HFFc6 (cell line): ENCODE measurements around the gene WNT4. TPM values are rescaled to one million over a fixed set of nuclear protein-coding genes. Genes with fewer than 3 reads are reported as not detected.

ENCODE experiments used
- DNase-seq: peaks from one replicate; pipeline ENCODE4 v3.0.0-alpha.2; 2018
- H3K27ac Mint-ChIP-seq: 2 replicates; pipeline ENCODE4 v1.8.0; 2020; ENCODE audit warnings: mild to moderate bottlenecking, mixed read lengths
- H3K27me3 Mint-ChIP-seq: 2 replicates; pipeline ENCODE4 v1.8.0; 2021; ENCODE audit warnings: mild to moderate bottlenecking, moderate library complexity, mixed read lengths; ENCODE audit not compliant: insufficient read depth
- H3K36me3 Mint-ChIP-seq: 2 replicates; pipeline ENCODE4 v1.8.0; 2021; ENCODE audit warnings: low read depth, mixed read lengths
- H3K4me1 Mint-ChIP-seq: 2 replicates; pipeline ENCODE4 v1.8.0; 2020; ENCODE audit warnings: low read depth, mixed read lengths
- H3K4me3 Mint-ChIP-seq: 2 replicates; pipeline ENCODE4 v1.8.0; 2020; ENCODE audit warnings: mild to moderate bottlenecking, moderate library complexity, mixed read lengths
- H3K9me3 Mint-ChIP-seq: 2 replicates; pipeline ENCODE4 v1.8.0; 2020; ENCODE audit warnings: mild to moderate bottlenecking, mixed read lengths
- long read RNA-seq: library from polyadenylated mRNA; unstranded; transcript quantifications from one replicate; pipeline ENCODE4 v2.0.0, GENCODE V29; 2019
- total RNA-seq, 6 experiments: library from RNA; stranded (reverse); fragmentation: NEBNext Ultra II Directional; extraction: Animal tissue kit (Norgen Biotek cat#: 25700); gene quantifications; 2 replicates in 1 of 6; 3 replicates in 5 of 6; pipeline ENCODE4 v1.2.3, GENCODE V29; 2021
- TF ChIP-seq, protein P1 (sequence below): fragments of 200-600 bp; sonication (generic); IDR thresholded peaks from 2 replicates; pipeline ENCODE4 v1.5.0; 2021; ENCODE audit warnings: antibody characterized with exemption, mild to moderate bottlenecking

WNT4 gene
- not detected for total RNA-seq
- long read RNA-seq: 0 reads

DNA sequence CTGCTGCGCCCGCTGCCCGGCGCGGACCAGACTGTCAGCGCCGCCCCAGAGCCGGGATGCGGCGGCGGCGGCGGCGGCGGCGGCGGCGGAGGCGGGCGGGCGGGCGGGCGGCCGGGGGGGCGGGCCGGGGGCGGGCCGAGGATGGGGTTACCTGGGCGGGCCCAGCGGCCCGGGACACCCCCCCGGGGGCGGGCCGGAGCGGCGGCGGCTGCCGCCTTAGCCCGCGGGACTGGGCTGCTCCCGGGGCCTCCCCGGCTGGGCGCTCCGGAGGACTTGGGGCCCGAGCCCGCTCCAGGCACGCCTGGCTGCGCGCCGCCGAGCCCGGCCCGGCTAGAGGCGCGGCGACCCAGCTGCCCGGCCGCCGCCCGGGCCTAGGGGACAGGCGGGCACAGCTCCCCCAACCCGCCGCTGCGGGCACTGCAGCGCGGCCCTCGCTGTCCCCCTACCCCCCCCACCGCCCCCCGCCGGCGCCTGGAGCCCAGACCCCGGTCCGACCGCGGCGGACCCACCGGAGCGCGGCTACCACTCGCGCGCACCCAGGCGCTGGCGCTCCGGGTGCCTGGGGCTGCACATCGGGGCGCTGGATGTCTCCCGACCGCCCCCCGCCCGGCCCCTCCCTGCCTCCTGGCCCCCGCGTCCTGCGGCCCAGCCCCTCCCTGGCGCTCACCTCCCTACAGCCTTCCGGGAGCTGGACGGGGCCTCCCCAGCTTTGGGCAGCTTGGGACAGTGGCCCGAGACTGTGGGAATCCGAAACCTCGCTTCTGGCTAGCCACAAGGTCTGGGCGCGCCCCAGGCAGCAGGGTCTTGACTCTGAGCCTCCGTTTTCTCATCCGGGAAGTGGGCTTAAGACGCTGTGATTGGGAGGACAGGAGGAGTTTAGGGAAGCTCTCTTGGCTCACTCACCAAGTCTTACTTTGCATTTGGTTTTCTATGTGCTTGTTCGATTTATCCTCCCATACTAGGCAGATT is at the start of gene WNT4:
Gene WNT4 (minus strand): TSS at position 33 of the 969 bp plus-strand sequence. CDS start 175 bp downstream, outside the sequence.
- H3K9me3 Mint-ChIP-seq: no peaks in the 10 kb centered on the region
- H3K4me1 Mint-ChIP-seq: peaks cover 11% of the 10 kb centered on the region

DNA sequence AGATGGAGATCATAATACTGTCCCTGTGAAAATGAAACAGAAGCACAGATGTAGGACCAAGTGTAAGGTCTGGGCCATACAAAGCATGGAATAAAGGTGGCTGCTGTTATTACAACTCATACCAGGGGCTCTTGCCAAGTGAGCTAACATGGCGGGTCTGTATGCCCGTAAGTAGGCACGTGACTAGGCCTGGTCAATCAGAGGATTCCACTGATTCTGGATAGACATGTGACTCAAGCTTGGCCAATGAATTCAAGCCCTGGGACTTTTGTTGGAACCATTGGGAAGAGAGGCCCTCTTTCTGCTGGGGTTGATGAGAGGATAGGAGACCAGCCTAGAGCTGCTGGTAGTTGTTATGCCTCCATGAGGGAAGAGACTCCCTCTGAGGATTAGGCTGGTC is 47.8 kb upstream of the WNT4 start:
- no peak overlapping the region for H3K4me3 Mint-ChIP-seq

More for the DNA sequence above, at the start of gene WNT4:
- TF ChIP-seq, protein P1, sequence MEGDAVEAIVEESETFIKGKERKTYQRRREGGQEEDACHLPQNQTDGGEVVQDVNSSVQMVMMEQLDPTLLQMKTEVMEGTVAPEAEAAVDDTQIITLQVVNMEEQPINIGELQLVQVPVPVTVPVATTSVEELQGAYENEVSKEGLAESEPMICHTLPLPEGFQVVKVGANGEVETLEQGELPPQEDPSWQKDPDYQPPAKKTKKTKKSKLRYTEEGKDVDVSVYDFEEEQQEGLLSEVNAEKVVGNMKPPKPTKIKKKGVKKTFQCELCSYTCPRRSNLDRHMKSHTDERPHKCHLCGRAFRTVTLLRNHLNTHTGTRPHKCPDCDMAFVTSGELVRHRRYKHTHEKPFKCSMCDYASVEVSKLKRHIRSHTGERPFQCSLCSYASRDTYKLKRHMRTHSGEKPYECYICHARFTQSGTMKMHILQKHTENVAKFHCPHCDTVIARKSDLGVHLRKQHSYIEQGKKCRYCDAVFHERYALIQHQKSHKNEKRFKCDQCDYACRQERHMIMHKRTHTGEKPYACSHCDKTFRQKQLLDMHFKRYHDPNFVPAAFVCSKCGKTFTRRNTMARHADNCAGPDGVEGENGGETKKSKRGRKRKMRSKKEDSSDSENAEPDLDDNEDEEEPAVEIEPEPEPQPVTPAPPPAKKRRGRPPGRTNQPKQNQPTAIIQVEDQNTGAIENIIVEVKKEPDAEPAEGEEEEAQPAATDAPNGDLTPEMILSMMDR: peak; percentile 13; the same call in 1 of the 2 replicates
- peak within 1 kb of the TSS; percentile 66 for H3K4me3 Mint-ChIP-seq
- peaks cover 38% of the 10 kb centered on the region for H3K27me3 Mint-ChIP-seq
- no peak for DNase-seq
- no peak within 1 kb of the TSS for H3K27ac Mint-ChIP-seq
- no peaks in the 10 kb centered on the region for H3K36me3 Mint-ChIP-seq

DNA sequence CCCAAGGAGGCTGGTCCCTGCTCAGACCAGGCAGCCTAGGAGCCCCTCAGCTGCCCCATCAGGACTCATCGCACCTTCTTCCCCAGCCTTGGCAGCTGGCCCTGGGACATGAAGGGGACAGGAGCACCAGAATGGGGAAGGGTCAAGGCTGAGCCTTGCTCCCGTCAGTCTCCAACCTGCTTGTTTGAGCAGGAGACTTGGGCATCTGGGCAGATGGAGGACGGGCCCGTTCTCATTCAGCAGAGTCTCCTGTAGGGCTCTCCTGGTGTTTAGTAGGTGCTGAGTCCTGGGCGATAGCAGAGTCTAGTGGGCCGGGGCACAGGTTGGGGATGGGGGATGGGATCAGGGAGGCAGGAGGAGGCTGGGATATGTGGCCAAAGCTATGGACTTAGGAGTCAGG is 47.4 kb upstream of the WNT4 start:
- Mint-ChIP-seq H3K4me3 (no peak overlapping the region), H3K27ac (no peak overlapping the region), H3K36me3 (no peaks in the 10 kb centered on the region), H3K27me3 (peaks cover 25% of the 10 kb centered on the region), H3K9me3 (no peaks in the 10 kb centered on the region), H3K4me1 (no peaks in the 10 kb centered on the region)
- DNase-seq: no peak
- TF ChIP-seq, protein P1: no peak

More for the DNA sequence above, 47.8 kb upstream of the WNT4 start:
- no peak overlapping the region for H3K27ac Mint-ChIP-seq
- TF ChIP-seq, protein P1: no peak
- no peaks in the 10 kb centered on the region for H3K36me3 Mint-ChIP-seq
- peaks cover 23% of the 10 kb centered on the region for H3K27me3 Mint-ChIP-seq
- no peak for DNase-seq
- H3K4me1 Mint-ChIP-seq: no peaks in the 10 kb centered on the region
- H3K9me3 Mint-ChIP-seq: no peaks in the 10 kb centered on the region

DNA sequence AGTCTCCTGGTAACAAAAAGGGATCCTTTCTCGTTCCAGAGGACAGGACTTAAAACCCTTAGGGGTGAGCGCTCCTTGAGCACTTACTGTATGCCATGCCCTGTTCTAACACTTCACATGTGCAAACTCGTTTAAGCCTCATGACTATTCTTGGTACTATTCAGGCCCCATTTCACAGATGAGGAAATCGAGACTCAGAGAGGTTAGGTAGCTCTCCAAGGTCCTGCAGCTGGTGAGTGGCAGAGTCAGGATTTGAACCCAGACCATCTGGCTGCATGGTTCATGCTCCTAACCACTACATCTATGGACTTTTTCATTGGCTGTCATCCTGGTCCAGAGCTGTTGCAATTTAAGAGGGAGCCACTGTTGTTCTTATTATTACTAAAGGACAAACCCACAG is 46.7 kb upstream of the WNT4 start:
- Mint-ChIP-seq H3K4me1 (no peaks in the 10 kb centered on the region), H3K27me3 (peaks cover 25% of the 10 kb centered on the region), H3K9me3 (no peaks in the 10 kb centered on the region), H3K4me3 (no peak overlapping the region), H3K27ac (no peak overlapping the region), H3K36me3 (no peaks in the 10 kb centered on the region)
- TF ChIP-seq, protein P1: no peak
- no peak for DNase-seq

DNA sequence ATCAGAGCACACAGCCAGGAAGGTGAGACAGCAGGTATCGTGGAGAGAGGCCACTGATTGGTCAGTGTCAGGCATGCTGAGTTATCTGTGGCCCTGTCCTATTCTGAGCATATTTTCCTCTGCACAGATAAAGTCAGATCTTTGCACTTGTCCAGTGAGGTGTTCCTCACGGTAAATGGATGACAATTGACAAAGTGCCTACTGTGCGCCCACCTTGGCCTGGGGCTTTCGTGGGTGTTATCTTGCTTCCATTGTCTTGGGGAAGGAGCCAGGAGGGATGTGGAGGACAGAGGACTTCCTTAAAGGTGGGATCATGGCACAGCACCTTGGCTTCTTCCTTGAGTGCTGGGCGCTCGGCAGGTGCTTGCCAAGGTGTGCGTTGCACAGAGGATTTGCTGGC is 46.0 kb upstream of the WNT4 start:
- DNase-seq: no peak
- no peak overlapping the region for H3K4me3 Mint-ChIP-seq
- TF ChIP-seq, protein P1: no peak
- H3K9me3 Mint-ChIP-seq: no peaks in the 10 kb centered on the region
- H3K27ac Mint-ChIP-seq: no peak overlapping the region
- H3K27me3 Mint-ChIP-seq: peaks cover 27% of the 10 kb centered on the region
- H3K36me3 Mint-ChIP-seq: no peaks in the 10 kb centered on the region
- H3K4me1 Mint-ChIP-seq: no peaks in the 10 kb centered on the region
